T1000 (cell line): ENCODE data around the gene MAP3K21.

Experiments used
- DNase-seq: peaks from one replicate; lab custom pipeline; 2025; ENCODE audit warnings: mixed read lengths; lab: John Stamatoyannopoulos, UW

MAP3K21 gene

GRCh38 chr1:233389169-233389568 lies 61.6 kb downstream of the MAP3K21 start:
- DNase-seq: no peak

DNA sequence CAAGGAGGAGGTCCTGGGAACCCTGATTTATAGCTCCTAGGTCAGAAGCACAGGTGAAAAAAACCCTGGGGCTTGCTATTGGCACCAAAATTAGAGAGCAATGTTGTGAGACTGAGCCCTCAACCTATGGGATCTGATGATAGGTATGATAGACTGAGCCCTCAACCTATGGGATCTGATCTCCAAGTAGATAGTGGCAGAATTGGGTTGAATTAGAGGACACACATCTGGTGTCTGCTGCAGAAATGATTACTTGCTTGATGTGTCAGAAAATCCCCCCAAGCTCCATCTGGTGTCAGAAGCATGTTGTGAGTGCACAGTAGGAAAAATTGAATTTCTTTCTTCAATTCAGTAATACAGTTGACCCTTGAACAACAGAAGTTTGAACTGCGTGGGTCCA lies 62.4 kb downstream of the MAP3K21 start:
- DNase-seq: no peak

- no peak for DNase-seq
Measured at GRCh38 chr1:233390842-233391737, 63.6 kb downstream of the MAP3K21 start.

- no peak for DNase-seq
Measured at GRCh38 chr1:233393084-233393840, 65.7 kb downstream of the MAP3K21 start.

DNA sequence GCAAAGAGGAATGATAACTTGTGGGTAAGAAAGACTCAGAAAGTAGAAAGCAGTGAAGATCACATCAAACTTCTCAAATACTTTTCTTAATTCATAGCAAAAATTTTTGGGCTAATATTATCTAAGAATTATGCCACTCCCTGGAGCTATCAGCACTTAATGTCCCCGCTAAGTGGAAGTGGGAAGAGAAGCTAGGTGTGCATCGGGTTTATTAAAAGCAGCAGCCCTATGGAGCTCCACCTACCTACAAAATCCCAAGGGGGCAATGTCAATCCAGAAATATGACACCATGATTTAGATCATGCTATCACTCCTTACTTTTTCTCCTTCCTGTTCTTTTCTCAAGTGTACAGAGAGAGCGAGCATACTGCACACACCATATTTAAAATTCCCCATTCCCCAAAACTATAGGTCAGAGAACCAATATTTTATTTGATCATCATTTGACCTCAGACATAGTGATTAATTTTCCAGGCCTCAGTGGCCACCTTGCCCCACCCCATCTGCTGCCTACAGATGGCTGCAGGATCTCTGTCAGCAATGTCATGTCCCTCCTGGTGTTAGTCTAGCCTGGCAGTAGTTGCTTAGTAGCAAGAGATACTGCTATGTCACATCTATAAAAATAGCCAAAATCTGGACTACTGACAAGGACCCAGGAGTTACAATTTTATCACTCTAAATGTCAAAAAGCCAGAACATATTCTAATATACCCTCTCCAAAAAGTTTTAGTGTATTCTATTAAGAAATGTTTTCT lies 66.6 kb downstream of the MAP3K21 start:
- no peak for DNase-seq

GRCh38 chr1:233394860-233395717 lies 67.6 kb downstream of the MAP3K21 start:
- DNase-seq: peak; percentile 18

GRCh38 chr1:233395863-233396646 lies 68.5 kb downstream of the MAP3K21 start:
- no peak for DNase-seq

GRCh38 chr1:233406339-233406960 lies 78.9 kb downstream of the MAP3K21 start:
- DNase-seq: no peak

GRCh38 chr1:233406994-233407631 lies 79.6 kb downstream of the MAP3K21 start:
- DNase-seq: no peak

GRCh38 chr1:233409540-233409939 lies 82.0 kb downstream of the MAP3K21 start:
- no peak for DNase-seq

- DNase-seq: no peak
Measured at GRCh38 chr1:233410906-233411305, 83.4 kb downstream of the MAP3K21 start.

DNA sequence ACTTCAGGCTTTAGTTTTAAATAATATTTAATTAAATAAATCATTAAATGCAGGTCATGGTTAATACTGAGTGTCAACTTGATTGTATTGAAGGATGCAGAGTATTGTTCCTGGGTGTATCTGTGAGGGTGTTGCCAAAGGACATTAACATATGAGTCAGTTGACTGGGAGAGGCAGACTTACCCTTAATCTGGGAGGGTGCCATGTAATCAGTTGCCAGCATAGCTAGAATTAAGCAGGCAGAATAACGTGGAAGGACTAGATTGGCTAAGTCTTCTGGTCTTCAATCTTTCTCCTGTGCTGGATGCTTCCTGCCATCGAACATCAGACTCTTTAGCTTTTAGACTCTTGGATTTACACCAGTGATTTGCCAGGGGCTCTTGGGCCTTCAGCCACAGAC lies 85.3 kb downstream of the MAP3K21 start:
- DNase-seq: no peak

DNA sequence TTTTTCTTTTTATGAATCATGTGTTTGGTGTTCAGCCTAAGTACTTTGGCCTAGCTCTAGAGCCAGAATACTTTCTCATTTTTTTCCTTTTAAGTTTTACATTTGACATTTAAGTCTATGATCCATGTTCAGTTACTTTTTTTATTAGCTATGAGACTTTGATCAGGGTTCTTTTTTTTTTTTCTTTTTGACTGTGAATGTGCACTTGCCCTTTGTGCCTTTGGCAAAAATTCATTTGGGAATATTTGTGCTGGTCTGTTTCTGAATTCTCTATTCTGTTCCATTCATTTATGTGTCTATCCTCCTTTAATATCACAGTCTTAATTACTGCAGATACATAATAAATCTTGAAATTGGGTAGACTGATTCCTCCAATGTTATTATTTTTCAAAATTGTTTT lies 93.8 kb downstream of the MAP3K21 start:
- DNase-seq: no peak

DNA sequence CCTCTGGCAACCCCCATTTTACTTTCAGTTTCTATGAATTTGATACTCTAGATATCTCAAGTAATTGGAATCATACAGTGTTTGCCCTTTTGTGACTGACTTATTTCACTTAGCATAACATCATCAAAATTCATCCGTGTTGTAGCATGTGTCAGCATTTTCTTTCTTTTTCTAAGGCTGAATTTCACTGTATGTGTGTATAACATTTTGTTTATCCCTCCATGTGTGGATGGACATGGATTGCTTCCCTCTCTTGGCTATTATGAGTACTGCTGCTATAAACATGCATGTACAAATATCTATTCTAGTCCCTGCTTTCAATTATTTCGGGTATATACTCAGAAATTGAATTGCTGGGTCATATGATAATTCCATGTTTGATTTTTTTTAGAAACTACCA lies 97.3 kb downstream of the MAP3K21 start:
- DNase-seq: no peak

GRCh38 chr1:233427907-233428306 lies 100.4 kb downstream of the MAP3K21 start:
- DNase-seq: no peak

DNA sequence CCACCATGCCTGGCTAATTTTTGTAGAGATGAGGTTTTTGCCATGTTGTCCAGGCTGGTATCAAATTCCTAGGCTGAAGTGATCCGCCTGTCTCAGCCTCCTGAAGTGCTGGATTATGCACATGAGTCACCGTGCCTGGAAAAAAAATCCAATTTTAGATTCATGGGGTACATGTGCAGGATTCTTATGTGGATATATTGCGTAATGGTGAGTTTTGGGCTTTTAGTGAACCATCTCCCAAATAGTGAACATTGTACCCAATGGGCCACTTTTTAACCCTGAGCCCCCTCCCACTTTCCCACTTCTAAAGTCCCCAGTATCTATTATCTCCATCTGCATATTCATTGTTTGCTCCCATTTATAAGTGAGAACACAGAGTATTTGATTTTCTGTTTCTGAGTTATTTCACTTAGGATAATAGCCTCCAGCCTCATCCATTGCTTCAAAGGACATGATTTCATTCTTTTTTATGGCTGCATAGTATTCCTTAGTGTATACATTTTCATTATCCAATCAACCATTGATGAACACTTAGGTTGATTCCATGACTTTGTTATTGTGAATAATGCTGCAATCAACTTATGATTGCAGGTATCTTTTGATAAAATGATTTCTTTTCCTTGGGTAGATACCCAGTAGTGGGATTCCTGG lies 104.4 kb downstream of the MAP3K21 start:
- DNase-seq: no peak

- no peak for DNase-seq
Measured at GRCh38 chr1:233432916-233433315, 105.4 kb downstream of the MAP3K21 start.

- DNase-seq: no peak
Measured at GRCh38 chr1:233433436-233434210, 106.1 kb downstream of the MAP3K21 start.
